Measurements from ENCODE around the gene TAS2R46.
"Not testable (repeated sequence)": the region's sequence is repeated elsewhere in the genome, so short reads cannot be mapped to it uniquely, and the experiment has no call there.

Gene TAS2R46, protein sequence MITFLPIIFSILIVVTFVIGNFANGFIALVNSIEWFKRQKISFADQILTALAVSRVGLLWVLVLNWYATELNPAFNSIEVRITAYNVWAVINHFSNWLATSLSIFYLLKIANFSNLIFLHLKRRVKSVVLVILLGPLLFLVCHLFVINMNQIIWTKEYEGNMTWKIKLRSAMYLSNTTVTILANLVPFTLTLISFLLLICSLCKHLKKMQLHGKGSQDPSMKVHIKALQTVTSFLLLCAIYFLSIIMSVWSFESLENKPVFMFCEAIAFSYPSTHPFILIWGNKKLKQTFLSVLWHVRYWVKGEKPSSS

DNA sequence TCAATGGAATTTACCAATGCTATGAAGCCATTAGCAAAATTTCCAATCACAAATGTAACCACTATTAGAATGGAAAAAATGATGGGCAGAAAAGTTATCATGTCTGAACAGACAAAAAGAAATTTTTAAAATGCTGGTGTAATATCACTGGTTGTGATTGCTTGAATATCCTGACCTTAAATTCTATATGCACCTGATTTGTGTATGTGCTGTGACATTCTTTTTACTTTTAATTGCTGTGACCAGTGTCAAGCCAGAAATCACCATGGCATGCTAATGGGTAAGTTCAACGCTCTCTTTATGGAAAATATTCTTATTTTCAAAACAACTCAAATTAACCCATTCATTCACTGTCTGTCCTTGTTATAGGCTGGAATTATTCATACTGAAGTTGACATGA lies at the start of gene TAS2R46:
Gene TAS2R46 (minus strand): TSS at position 101 of the 400 bp plus-strand sequence. CDS start 0 bp downstream, at position 101.
- not testable (repeated sequence) for DNase-seq (ENCODE audit: low read depth, low spot score)

DNA sequence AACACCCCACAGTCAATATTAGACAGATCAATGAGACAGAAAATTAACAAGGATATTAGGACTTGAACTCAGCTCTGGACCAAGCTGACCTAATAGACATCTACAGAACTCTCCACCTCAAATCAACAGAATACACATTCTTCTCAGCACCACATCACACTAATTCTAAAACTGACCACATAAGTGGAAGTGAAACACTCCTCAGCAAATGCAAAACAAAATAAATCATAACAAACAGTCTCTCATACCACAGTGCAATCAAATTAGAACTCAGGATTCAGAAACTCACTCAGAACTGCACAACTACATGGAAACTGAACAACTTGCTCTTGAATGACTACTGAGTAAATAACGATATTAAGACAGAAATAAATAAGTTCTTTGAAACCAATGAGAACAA lies 49.1 kb upstream of the TAS2R46 start:
- not testable (repeated sequence) for DNase-seq (ENCODE audit: low read depth, low spot score)

DNA sequence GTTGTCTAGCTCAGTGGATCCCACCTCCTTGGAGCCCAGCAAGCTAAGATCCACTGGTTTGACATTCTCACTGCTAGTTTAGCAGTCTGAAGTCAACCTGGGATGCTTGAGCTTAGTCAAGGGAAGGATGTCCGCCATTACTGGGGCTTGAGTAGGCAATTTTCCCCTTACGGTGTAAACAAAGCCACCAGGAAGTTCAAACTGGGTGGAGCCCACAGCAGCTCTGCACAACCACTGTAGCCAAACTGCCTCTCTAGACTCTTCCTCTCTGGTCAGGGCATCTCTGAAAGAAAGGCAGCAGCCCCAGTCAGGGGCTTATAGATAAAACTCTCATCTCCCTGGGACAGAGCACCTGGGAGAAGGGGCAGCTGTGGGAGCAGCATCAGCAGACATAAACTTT lies 46.8 kb upstream of the TAS2R46 start:
- no peak for DNase-seq (ENCODE audit: low read depth, low spot score)

DNA sequence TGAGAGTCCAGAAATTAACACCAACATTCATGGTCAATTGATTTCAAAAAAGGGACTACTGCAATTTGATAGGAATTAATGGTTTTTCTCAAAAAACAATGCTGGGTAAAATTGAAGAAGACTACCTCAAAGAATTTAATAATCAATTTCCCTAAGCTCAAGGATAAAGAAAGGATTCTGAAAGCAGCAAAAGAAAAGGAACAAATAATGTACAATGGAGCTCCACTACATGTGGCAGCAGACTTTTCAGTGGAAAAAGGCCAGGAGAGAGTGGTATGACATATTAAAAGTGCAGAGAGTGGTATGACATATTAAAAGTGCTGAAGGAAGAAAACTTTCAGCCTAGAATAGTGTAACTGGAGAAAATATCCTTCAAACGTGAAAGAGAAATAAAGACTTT lies 45.6 kb upstream of the TAS2R46 start:
- DNase-seq (ENCODE audit: low read depth, low spot score): no peak

DNA sequence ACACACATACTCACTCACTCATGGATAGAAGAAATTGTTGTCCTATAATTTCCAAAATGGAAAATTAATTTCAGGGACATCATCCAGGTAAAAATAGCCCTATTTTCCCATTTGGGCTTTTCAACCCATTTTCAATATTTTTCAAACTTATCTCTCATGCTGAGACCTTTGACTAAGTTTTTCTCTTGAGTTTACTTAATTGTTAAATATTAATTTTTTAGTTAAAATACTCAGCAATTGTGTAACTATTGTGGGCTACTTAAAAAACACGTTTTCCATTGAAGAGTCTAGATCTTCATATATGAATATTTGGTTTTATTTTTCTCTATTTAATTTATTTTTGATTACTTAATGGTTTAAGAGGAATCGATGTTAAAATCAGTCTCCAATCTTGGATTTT lies 44.2 kb upstream of the TAS2R46 start:
- DNase-seq (ENCODE audit: low read depth, low spot score): no peak

GRCh38 chr12:11105546-11105945 lies 43.5 kb upstream of the TAS2R46 start:
- no peak for DNase-seq (ENCODE audit: low read depth, low spot score)

DNA sequence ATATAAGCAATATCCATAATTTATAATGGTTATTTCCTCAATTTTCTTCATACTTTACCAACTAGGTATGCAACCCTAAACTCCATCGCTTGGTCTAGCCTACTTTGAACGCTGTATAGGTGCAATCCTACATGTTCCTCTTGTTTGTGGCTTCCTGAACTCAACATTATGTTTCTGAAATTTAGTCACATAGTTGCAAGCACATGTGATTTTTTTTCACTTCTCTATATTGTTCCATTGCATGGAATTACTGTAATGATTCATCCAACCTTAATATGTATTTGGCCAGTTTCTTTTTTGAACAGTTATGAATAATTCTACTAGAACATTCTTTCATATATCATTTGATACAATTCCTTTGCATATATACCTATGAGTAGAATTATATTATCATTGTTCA lies 32.8 kb upstream of the TAS2R46 start:
- DNase-seq (ENCODE audit: low read depth, low spot score): not testable (repeated sequence)

DNA sequence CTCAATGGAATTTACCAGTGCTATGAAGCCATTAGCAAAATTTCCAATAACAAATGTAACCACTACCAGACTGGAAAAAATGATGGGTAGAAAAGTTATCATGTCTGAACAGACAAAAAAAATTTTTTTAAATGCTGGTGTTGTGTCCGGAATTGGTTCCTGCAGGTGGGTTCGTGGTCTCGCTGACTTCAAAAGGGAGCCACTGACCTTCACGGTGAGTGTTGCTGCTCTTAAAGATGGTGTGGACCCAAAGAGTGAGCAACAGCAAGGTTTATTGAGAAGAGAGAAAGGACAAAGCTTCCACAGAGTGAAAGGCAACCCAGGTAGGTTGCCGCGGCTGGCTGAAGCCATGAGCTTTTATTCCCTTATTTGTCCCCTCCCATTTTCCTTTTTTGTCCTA lies 30.0 kb upstream of the TAS2R46 start, which contains the start of gene TAS2R43:
Gene TAS2R43 (minus strand): TSS at position 186 of the 400 bp plus-strand sequence. CDS start 84 bp downstream, at position 102.
- no peak for DNase-seq (ENCODE audit: low read depth, low spot score)

- no peak for DNase-seq (ENCODE audit: low read depth, low spot score)
Observed at GRCh38 chr12:11089246-11089645, 27.2 kb upstream of the TAS2R46 start.

GRCh38 chr12:11085419-11085818 lies 23.3 kb upstream of the TAS2R46 start:
- DNase-seq (ENCODE audit: low read depth, low spot score): no peak

DNA sequence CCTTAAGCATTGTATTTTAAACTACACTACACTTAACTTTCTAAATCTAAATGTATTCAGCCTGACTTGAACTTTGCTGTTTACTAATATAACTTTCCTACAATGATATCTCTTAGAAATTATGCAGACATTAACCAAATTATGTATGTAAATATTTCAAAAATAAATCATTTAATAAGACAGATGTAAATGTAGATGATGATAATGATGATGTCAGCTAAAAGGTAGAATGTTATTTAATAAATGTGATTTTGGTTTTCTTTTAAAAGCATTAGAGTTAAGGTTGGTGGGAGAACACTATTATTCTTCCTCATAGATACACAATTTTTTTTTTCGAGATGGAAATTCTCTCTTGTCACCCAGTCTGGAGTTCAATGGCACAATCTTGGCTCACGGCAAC lies 19.9 kb upstream of the TAS2R46 start:
- no peak for DNase-seq (ENCODE audit: low read depth, low spot score)

GRCh38 chr12:11078246-11078645 lies 16.2 kb upstream of the TAS2R46 start:
- DNase-seq (ENCODE audit: low read depth, low spot score): no peak

DNA sequence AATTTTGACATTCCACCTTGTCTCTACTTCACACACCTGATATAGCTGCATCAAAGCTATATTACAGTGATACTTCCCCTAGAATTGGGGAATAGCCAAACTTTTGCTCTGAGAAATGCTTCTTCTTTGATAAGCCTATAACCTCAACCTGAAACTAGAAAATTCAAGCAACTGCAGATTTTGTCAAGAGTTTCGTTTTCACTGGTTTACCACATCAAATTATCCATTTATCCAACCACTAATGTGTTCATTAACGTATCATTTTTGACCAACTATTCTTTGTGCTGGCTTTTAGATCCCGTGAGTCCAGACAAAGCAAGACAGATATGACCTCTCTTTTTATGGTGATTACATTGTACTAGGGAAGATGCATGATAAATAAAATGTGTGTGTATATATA lies 13.5 kb upstream of the TAS2R46 start:
- no peak for DNase-seq (ENCODE audit: low read depth, low spot score)

DNA sequence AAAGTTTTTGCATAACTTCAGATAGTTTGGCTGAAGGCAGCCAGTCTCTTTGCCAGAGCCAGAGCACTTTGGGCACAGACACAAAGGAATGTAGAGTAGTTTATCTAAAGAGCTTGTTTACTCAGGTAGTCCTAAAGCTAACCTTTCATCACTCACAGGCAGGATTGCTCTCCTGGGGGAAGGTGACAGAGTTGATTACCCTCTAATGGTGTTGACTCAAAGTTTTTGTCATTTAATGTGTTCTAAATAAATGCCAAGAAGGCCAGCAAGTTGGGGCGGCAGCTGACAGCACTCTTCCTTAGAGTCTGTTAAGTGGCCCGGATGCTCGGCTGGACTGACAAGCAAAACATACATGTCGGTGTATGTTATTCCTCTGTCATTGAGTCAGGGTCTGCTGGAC lies 9.3 kb upstream of the TAS2R46 start:
- DNase-seq (ENCODE audit: low read depth, low spot score): peak; percentile 56

GRCh38 chr12:11070999-11071398 lies 8.9 kb upstream of the TAS2R46 start:
- no peak for DNase-seq (ENCODE audit: low read depth, low spot score)

DNA sequence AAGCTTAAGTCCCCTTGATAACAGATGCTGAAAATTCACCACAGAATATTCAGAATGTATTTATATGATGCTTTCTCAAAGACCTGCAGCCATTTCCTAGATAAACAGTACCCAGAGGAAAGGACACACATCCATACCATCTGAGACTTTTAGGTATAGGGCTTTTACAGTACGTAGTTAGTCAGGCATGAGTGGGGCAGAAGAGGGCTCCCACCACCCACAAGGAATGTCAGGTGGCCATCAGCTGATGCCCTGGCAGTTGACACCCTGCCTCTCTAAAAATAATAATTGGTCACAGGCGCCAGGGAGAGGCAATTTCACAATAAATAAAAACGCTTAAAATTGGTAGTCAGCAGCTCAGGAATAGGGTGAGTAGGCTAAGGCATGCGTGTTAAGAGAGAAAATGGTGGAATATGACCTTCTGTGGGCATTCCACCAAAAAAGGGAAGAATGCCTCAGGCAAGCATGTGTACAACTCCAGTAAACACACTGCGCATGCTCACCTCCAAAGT lies 7.8 kb upstream of the TAS2R46 start:
- no peak for DNase-seq (ENCODE audit: low read depth, low spot score)

- DNase-seq (ENCODE audit: low read depth, low spot score): no peak
Observed at GRCh38 chr12:11067514-11067913, 5.4 kb upstream of the TAS2R46 start.

- DNase-seq (ENCODE audit: low read depth, low spot score): no peak
Observed at GRCh38 chr12:11059784-11060183, 2.3 kb downstream of the TAS2R46 start.

GRCh38 chr12:11059041-11059440 lies 3.1 kb downstream of the TAS2R46 start:
- no peak for DNase-seq (ENCODE audit: low read depth, low spot score)

GRCh38 chr12:11055306-11055705 lies 6.8 kb downstream of the TAS2R46 start:
- no peak for DNase-seq (ENCODE audit: low read depth, low spot score)

DNA sequence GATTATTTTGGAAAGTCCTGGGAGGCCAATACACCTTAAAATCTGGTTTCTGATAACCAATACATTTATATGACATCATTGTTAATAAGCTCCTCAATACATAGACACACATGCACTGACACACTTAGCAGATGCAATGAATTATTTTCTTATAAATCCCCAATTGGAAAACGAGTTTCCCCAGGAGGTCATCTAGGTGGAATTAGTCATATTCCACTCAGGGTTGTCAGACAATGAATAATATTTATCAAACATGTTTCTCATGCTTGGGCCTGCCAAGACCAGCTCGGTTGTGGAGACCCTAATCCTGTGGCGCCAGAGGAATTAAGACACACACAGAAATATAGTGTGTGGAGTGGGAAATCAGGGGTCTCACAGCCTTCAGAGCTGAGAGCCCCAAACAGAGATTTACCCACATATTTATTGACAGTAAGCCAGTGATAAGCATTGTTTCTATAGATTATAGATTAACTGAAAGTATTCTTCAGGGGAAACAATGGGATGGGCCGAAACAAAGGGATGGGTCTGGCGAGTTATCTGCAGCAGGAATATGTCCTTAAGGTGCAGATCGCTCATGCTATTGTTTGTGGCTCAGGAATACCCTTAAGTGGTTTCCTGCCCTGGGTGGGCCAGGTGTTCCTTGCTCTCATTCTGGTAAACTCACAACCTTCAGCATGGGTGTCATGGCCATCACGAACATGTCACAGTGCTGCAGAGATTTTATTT lies 12.1 kb downstream of the TAS2R46 start:
- not testable (repeated sequence) for DNase-seq (ENCODE audit: low read depth, low spot score)

GRCh38 chr12:11041366-11041765 lies 20.7 kb downstream of the TAS2R46 start:
- DNase-seq (ENCODE audit: low read depth, low spot score): not testable (repeated sequence)

DNA sequence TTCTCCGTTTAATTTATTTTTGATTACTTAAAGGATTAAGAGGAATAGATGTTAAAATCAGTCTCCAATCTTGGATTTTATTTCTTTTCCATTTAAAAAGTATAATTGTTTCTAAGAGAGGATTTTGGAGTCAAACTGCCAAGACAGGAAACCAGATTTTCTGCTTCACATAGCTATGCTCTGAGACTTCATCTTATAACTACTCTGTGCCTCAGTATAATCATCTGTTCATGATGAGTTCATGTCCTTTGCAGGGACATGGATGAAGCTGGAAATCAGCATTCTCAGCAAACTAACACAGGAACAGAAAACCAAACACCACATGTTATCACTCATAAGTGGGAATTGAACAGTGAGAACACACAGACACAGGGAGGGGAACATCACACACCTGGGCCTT lies 21.9 kb downstream of the TAS2R46 start:
- no peak for DNase-seq (ENCODE audit: low read depth, low spot score)

Measured in iPS DF 19.7 (cell line).